NCI-H510A treated with DMSO at 0.1 percent for 48 hours (cell line): ENCODE results near the gene ICA1L.
"Not testable (repeated sequence)": the region's sequence is repeated elsewhere in the genome, so short reads cannot be mapped to it uniquely, and the experiment has no call there.

ENCODE experiments used
- DNase-seq: peaks from one replicate; lab custom pipeline; 2025; lab: John Stamatoyannopoulos, UW

Gene ICA1L

DNA sequence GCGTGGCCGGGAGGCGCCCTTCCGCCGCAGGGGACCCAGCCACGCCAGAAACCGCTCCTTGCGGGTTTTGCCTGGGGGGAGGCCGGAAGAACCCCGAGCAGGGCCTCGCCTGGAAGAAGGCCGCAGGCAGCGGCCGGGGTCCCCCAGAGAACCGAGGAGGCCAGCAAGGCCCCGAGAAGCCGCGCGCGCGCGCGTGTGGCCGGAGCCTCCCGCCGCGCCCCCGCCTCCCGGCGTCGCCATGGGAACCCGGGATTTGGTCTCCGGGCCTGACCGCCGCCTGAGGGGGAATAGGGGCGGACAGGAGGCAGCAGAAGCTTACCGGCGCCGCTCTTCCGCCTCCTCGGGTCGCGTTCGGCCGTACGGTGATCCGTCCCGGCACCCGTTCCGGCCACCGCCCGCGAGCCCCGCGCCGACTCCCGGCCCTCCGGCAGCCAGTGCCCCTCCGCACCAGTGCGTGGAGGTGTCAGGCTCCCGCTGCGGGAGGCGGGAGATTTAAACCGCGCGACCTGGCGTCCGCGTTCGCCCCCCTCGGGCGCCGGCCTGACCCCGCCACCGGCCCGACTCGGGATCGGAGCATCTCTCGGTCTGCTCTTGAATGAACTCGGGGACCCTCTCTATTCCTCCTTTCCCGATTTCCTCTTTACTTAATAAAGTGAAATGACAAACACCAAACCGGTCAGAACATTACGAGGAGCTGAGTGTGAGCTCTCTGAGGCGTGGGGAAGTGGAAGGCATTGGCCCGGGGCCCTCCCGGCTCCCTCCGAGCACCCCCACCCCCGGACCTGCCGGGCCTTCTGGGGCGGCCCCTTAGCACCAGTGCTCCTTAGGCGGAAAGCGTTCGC is at the start of gene ICA1L:
ICA1L (minus strand) TSS at position 467 of the 842 bp plus-strand sequence. CDS start 42,757 bp downstream, outside the sequence.
- peak; percentile 66 for DNase-seq

DNA sequence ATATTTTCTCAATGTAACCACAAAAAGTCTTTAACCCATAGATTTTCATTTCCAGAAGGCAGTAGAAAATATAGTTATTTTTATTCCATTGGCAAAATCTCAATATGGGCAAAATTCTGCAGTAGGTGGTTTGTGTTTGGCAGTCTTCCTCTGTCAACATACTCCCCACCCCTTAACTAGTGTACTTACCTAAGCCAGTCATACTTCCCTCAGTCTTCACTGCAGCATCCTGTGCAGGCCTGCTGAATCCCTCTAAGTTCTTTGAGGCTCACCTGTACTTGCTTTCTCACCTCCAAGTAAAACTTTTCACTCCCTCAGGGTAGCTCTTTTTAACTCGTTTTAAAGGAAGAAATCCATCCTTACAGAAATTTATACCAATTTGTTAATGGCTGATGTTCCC is 47.3 kb upstream of the ICA1L start:
- no peak for DNase-seq

DNA sequence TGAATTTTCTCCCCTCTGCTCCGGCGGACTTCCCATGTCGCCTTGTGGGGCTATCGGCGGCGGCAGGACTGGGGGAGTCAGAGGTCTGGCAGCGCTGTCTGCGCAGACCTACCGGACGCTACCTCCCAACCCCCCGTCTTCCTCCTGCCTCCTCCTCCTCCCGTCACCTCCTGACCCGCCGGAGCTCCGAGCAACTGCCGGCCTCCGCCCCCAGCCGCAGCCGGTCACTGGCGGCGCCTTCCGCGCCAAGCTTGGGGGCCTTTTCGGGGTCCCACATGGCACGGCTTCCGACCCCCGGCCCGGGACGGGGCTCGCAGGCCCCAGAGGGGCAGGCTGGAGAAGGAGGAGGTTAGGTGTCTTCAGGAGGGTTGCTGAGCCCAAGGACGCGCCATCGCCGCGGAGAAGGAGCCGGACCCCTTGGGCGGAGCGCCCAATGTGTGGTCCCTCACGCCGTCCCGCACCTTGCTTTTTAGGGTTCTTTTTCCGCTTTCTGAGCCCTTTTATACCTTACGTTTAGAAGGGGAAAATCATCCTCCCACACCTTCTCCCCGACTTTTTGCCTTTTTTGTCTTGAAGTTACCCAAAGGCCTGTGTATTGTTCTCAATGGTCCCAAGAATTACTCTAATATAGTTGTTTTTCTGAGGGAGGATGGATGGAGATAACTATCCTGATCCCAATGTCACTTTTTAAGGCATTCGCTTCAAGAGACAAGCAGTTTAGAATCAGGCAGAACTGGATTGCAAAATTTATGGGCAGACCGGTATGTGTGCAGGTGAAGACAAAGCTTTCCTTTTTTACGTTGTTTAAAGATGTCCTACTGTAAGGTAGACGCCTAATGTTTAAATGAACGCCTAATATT is 41.0 kb upstream of the ICA1L start:
- DNase-seq, result not testable (repeated sequence)

DNA sequence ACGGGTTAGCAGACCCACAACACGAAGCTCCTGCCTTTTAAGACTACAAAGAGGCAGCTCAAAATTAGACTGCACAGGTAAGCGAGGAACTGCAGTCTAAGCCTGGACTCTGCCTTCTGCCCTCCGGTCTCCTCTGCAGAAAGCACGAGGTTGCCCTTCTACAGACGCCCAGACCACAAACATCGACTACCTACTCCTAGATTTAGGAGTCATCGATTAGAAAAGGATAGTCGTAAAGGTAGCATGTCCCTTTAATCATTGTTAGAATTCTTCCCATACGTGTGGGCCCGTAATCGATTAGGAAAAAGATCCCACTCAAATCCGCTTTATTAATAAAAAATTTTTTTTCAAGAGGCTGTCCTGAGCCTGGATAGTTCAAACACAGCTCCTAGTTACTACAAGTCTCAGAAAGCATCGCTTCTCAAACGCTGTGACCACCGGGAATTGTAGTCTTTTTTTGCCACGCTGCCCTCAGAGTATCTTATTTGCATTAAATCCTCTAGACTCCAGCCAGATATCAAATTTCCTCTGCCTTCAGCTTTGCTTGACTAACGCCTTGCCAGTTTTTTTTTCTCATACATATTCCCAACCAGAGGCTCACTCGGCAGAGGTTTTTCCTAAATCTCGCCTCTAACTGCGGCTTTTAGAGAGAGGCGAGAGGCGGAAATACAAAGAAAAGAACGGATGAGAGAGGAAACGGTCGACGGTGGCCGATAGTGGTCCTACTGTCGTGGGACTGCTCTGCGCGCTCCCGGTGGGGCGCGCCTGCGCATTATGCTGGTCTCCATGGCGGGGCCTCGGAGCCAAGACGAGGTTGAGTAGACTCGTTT is 40.2 kb upstream of the ICA1L start, which contains the start of the genes CARF and WDR12:
CARF (plus strand) TSS at position 764 of the 830 bp plus-strand sequence. CDS start 29,628 bp downstream, outside the sequence.
WDR12 (minus strand) TSS at position 162 of the 830 bp plus-strand sequence. CDS start 197 bp downstream, outside the sequence.
- DNase-seq, result peak; percentile 97

DNA sequence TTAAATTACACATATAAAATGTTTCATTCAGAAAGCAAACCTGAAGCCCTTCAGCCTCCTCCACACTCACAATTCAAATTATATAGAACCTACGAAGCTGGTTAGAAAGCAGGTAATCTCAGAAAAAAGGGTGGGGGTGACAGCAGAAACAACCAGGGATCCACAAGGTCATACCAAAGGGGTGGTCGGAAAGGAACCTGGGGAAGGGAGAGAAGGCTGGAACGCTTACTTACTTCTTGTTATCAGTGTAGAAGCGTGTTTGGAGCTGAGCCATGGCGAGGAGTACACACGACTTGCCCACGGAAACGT is 39.6 kb upstream of the ICA1L start:
- DNase-seq, result no peak

DNA sequence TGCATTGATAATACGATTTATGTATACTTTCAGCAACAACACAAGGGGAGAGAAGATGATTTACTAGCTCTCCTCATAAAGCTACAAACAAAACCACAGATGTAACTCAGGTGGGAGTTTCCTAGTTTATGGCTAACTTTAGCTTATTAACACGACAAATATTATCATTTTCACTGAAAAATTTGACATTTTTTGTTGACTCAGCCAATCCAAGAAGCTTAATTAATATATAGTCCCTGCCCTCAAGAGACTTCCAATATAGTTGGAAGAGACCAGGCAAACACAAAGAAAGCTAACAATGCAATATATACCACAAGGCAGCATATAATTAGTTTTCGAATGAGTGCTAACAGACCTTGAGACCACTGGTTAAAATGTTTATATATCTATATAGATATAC is 39.1 kb upstream of the ICA1L start:
- DNase-seq, result no peak

DNA sequence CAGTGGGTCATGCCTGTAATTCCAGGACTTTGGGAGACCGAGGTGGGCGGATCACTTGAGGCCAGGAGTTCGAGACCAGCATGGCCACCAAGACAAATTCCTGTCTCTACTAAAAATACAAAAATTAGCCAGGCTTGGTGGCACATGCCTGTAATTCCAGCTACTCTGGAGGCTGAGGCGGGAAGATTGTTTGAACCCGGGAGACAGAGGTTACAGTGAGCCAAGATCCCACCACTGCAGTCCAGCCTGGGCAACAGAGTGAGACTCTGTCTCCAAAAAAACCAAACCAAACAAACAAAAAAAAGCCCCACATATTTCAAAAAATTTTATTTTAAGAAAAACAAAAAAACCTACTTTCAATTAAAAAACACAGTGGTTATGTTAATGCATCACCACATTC is 38.7 kb upstream of the ICA1L start:
- not testable (repeated sequence) for DNase-seq

DNA sequence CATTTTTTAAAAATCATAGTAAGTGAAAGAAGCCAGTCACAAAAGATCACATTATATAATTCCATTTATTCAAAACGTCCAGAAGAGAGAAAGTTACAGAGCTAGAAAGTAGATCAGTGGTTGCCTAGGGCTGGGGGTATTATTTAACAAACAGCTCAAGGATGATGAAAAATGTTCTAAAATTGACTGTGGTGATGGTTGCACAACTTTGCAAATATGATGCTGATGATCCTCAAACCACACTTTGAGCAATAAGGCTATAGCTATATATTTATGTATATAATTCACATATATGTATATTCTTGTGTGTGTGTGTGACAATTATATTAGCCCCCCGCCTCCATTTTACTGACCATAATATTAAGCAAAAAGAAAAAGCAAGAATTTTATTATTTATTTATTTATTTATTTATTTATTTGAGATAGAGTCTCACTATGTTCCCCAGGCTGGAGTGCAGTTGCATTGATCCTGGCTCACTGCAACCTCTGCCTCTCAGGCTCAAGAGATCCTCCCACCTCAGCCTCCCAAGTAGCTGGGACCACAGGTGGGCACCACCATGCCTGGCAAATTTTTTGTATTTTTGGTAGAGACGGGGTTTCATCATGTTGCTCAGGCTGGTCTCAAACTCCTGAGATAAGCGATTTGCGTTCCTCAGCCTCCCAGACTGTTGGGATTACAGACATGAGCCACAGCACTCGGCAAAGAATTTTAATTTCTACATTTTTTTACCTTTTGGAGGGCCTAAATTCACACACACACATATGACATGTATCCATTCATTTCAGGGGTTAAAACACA is 38.0 kb upstream of the ICA1L start:
- DNase-seq, result no peak

DNA sequence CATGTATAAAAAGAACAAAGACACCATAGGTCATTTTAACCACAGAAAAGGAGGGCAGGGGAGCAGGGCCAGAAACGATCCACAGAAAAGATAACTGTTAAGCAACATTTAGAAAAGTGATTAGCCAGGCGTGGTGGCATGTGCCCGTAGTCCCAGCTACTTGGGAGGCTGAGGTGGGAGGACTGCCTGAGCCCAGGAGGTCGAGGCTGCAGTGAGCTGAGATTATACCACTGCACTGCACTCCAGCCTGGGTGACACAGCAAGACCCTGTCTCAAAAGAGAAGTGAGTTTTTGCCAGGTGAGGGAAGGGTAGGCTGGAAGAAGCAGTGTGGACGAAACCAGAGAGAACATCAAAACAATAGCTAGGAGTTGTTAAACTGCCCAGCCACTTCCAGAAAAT is 36.6 kb upstream of the ICA1L start:
- no peak for DNase-seq

DNA sequence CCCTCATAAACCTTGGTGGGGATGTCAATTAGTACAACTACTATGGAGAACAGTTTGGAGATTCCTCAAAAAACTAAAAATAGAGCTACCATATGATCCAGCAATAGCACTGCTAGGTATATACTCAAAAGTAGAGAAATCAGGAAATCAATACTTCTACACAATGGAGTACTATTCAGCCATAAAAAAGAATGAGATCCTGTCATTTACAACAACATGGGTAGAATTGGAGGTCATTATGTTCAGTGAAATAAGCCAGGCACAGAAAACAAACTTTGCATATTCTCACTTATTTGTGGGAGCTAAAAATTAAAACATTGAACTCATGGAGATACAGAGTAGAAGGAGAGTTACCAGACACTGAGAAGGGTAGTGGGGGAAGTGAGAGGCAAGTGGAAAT is 33.9 kb upstream of the ICA1L start:
- not testable (repeated sequence) for DNase-seq

DNA sequence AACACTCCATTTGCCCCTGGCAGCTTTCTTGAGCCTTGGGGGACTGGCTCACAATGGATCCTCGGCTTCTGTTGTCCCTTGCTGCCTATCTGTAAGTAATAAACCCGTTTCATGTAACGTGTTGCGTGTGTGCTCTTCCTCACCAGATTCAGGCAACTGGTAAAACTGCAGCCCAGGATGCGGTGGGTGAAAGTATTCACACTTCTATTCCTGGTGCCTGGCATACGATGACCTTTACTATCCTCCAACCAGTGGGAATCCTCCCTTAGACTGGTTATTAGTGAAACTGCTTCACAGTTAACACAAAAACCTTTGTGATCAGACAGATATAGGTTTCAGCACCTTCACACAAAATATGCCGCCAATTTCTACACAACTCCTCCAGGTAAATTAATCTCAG is 13.6 kb upstream of the ICA1L start:
- no peak for DNase-seq

DNA sequence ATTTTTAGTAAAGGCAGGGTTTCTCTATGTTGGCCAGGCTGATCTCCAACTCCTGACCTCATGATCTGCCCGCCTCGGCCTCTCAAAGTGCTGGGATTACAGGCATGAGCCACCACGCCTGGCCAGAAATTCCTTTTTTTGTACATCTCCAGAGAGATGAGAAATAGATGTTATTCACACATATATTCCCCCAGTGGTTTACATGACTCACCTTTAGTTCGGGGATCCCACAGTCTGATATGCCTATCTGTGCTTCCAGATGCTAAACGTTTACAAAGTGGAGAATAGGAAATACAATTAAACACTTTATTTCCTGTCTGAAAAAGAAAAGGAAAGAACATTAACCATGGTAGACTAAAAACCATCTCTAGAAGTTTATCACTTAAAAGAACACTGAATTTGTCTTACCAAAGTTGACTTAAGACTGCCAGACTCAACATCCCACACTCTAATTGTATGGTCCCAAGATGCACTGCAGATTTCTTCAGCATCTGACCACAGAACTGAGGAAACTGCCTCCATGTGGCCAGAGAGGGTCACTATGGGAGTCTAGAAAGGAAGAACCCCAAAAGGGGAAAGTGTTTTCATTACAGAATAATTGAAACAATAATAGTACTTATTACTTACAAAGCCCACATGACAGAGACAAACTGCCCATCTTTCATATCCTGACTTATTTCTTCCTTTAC is 12.6 kb upstream of the ICA1L start:
- DNase-seq, result no peak

DNA sequence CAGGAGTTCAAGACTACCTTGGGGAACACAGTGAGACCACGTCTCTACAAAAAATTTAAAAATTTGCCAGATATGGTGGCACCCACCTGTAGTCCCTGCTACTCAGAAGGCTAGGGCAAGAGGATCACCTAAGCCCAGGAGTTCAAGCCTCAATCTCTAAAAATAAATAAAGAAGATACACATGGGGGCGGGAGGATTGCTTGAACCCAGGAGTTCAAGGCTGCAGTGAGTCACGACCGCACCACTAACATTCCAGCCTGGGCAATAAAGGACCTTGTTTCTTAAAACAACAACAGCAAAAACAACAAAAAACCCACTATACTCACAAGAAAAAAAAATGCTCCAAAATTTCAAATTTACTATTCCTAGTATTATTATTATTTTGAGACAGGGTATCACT is 10.0 kb upstream of the ICA1L start:
- no peak for DNase-seq

DNA sequence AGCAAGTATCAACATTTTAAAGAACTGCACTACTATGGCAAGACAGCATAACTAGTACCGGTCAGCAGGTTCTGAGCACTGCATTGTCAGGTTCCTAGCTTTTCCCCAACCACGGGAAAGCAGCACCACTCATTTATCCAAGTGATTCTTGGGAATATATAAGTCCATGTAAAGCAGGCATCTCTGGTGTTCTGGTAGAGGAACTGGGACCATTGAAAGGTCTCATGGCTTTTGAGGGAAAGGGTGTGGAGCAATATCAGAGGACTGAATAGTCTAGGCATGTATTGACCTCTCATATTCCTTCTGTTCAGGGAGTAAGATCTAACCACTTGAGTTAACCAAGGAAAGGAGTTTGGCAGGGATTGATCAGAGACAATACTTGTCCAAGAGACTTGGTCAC is 6.1 kb upstream of the ICA1L start:
- no peak for DNase-seq

DNA sequence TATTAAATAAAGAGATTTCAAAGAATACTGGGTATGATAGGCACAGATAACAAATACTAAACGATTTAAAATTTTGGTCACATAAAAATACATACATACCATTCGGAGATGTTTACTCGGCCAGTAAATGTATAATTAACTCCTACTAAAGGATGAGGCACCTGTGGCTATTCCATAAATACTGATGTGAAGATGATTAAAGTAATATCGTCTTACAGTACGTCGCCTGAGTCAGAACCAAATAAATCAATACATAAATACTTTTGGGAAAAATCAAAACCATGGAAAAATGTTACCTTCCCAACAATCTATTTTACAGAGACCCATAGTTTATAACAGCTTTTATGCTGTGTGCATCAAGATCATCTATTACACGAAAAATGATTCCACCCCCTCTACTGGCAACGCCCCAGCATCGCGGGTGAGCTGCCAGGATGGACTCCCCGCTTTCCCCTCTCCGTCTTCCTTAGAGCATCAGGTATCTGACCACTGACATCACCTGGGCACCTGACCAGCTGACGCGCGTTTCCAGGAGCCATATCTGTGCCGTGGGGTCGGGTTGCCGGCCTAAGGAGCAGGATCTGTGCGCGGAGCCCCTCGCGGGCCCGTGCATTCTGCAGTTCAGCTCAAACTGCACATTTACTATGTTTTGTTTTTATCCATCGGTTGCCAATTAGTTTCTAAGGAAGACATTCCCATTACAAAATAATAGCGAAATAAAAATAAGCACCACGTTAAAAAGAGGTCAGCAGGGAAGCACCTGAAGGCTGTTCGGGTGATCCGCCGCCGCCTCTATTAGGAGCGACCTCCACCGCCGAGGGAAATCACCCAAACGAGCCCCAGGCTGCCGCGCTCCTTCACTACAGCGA is 901 bp downstream of the ICA1L start:
- DNase-seq, result peak; percentile 95

DNA sequence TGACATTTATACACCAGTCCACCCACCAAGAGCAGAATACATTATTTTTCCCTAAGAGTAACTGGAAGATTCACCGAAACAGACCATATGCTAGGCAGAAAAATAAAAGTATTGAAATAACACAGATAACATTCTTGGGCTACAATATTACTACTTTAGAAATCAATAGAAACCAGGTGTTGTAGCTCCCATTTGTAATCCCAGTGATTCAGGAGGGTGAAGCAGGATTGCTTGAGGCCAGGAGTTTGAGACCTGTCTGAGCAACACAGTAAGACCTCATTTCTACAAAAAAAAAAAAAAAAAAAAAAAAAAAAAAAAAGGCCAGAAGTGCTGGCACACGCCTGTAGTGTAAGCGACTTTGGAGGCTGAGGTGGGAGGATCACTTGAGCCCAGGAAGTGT is 9.6 kb downstream of the ICA1L start:
- DNase-seq, result no peak

DNA sequence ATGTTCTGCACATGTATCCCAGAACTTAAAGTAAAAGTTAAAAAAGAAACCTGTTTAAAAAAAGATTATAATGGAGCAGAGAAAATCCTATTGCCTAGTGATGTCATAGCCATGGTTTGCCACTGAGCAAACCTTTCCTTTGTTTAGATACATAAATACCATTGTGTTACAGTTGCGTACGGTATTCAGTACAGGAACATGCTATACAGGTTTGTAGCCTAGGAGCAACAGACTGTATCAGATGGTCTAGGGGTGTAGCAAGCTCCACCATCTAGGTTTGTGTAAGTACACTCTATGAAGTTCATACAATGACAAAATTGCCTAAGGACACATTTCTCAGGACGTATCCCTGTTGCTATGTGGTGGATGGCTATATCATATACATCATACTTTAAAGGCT is 13.0 kb downstream of the ICA1L start:
- no peak for DNase-seq

DNA sequence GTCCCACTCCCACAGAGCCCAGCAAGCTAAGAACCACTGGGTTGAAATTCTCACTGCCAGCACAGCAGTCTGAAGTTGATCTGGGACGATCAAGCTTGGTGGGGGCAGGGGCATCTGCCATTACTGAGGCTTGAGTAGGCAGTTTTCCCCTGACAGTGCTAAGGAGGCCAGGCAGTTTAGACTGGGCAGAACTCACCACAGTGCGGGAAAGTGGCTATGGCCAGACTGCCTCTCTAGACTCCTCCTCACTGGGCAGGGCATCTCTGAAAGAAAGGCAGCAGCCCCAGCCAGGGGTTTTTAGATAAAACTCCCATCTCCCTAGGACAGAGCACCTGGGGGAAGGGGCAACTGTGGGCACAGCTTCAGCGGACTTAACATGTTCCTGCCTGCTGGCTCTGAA is 22.2 kb downstream of the ICA1L start:
- not testable (repeated sequence) for DNase-seq

DNA sequence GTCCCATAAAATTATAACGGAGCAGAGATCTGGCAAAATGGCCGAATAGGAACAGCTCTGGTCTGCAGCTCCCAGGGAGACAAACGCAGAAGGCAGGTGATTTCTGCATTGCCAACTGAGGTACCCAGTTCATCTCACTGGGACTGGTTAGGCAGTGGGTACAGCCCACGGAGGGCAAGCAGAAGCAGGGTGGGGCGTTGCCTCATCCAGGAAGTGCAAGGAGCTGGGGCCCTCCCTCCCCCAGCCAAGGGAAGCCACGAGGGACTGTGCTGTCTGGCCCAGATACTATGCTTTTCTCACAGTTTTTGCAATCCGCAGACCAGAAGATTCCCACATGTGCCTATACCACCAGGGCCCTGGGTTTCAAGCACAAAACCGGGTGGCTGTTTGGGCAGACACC is 22.8 kb downstream of the ICA1L start:
- no peak for DNase-seq
